Measurements from ENCODE around the gene NNT.
"Not testable (repeated sequence)": the region's sequence is repeated elsewhere in the genome, so short reads cannot be mapped to it uniquely, and the experiment has no call there.

The NNT gene

DNA sequence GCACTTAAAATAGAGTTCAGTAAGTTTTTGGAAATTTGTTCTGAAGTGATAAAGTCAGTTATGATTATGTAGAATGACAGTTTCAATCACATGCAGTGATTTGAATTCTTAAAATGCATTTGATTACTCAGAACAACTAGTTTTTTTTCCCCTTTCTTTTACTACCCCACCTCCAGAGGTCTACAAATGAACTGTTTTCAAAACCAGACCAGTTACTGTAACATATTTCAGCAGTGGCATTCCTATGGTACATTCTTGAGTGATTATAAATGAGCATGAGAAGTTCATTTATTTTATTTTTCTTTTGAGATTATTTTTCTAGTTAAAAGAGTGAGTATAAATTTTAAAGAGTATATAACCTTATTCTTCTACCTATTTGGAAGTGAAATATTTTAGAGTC, 71.6 kb downstream of the NNT start:
- DNase-seq, result no peak

- no peak for DNase-seq
These were observed 72.4 kb downstream of the NNT start for GRCh38 chr5:43675357-43675756.

DNA sequence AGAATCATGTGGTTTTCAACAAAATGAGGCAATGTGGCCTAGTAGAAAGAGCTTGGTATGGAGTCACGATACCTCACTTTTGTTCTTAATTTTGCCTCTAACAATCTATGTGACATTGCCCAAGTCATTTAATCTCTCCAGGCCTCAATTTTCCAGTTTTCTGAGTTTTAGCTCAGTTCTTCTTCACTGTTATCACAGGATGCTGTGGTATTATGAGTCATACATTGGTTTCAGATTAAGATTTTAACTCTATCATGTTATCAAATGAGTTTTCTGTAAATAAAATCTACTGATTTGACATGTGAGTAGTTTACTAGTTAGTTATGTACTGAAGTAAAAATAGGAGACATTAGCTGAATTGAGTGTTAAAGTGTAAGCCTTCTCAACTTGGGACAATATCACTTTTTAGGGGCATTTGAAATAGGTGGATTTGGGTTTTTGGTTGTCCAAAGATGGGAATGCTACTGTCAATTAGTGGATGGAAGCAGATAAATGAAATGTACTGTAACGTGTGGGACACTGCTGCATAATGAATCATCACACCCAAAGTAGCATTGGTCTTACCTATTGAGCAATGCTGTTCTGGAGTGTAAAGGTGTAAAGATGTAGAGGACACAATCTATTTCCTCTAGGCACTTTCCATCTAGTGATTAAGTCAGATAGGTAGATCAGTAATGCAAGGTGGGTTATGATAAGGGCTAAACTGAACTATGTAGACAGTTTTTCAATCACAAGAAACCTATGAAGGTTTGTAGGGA, 73.3 kb downstream of the NNT start:
- DNase-seq, result no peak

DNA sequence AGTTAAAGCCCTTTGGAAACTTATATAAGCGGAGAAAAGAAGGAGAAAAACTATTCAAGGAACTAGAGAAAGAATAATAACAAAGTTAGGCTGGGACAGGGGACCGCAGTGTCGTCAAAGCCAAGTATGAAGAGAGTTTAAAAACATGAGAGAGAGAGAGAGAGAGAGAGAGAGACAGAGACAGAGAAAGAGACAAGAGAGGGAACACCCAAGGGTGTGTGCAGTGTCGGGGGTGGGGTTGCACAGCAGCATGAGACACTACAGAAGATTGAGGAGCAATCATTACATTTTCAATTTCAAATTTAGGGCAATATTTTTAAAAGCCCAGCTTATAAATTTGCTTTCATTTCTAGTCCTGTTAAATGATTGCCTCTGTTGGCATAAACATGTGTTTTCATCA, 74.3 kb downstream of the NNT start:
- no peak for DNase-seq

- no peak for DNase-seq
These were observed 76.2 kb downstream of the NNT start for GRCh38 chr5:43679214-43679613.

- no peak for DNase-seq
These were observed 77.3 kb downstream of the NNT start for GRCh38 chr5:43680286-43680685.

DNA sequence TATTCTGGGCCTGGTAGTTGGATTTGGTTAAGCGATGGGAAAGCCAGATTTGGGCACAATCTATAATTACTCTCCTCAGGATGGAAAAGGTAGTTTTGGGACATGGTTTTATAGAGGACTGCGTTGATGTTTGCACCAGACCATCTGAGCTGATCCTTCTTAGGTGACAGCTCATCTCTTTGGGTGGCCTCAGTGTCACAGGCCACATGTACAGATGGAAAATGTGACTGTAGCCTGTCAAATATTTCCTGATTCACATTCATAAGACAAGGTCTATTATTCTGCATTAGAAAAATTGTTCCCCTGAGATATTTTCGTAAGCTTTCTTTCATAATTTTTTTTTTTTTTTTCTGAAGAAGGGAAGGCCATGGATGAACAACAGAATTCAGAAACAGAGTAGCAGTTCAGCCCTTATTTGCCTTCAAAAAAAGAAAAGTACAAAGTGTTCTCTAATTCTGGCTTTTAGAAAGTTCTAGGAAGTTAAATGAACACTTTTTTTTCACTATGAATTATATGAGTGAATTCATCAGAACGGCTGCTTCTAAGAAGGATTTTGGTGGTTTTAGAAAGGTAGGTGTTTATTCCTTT, 81.0 kb downstream of the NNT start:
- DNase-seq, result no peak

DNA sequence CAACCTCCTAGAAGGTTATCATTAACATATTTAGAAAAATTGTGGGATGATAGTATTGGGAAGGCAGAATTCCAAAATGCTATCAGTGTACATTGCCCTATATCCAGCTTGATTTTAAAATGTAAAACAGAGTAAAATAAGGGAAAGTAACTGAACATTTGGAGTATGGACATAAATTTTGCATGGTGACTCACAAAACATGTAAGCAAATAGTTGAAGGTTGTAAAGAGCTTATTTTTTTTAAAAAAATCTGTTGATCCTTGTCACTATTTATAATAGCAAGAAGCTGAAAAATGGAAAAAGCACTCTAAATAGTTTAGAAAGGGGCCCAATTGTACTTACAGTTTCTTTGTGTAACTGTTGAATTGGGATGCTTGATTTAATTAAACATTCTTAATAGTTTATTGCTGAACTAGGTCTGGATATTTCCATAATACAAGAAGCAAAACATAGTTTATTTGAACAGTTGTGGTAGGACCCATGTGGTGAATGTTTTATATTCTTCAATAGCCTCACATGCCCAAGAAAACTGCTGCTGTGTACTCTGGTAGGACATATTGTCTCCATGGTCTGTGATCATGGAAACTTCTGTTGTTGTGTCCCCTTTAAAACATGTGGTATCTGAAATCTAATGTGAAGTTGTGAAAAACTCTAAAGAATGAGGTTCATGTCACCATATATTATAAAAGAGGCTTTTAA, 82.4 kb downstream of the NNT start:
- DNase-seq, result no peak

GRCh38 chr5:43687275-43687674, 84.3 kb downstream of the NNT start:
- DNase-seq, result no peak

DNA sequence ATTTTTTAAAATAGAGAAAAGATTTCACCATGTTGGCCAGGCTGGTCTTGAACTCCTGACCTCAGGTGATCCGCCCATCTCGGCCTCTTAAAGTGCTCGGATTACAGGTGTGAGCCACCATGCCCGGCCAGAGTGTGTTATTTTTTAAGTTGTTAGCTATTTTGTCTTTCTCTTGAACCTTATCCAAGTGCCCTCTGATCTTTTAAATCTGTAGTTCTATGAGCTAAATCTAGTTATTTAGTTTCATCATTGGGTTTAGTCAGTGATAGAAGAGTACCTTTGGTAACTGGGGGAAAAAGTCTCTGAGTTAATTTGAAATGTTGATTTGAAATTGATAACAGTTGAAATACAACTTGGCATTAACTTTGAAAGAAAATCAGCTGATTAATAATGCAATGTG, 88.3 kb downstream of the NNT start:
- no peak for DNase-seq

GRCh38 chr5:43691893-43692292, 88.9 kb downstream of the NNT start:
- DNase-seq, result no peak

DNA sequence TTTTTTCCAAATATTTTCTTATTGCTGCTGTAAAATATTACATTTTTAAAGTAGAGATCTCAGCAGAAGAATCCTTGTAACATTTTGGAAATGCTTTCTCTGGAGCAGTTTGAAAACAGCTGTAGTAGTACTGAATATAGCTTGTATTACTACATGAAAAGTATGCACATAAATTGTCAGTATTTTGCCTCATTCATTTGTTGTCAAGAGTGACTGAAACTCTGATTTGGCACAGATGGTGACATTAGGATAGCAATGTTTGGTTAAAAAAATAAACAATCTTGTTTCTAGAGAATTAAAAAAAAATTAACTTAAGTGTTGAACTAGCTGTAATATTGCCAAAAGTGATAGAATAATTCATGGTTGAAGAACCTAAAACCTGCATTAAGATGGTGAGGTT, 90.4 kb downstream of the NNT start:
- no peak for DNase-seq

GRCh38 chr5:43694027-43694426, 91.0 kb downstream of the NNT start:
- no peak for DNase-seq

GRCh38 chr5:43696444-43696843, 93.5 kb downstream of the NNT start:
- not testable (repeated sequence) for DNase-seq

GRCh38 chr5:43699910-43700309, 96.9 kb downstream of the NNT start:
- no peak for DNase-seq

- no peak for DNase-seq
These were observed 97.6 kb downstream of the NNT start for GRCh38 chr5:43700601-43701000.

DNA sequence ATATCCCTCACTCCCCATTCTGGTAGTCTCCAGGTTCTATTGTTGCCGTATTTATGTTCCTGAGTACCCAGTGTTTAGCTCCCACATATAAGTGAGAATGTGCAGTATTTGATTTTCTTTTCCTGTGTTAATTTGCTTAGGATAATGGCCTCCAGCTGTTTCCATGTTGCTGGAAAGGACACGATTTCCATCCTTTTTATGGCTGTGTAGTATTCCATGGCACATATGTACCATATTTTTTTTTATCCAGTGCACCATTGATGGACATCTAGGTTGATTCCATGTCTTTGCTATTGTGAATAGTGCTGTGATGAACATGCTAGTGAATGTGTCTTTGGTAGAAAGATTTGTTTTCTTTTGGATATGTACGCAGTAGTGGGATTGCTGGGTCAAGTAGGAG, 98.2 kb downstream of the NNT start:
- no peak for DNase-seq

- DNase-seq, result no peak
These were observed 99.3 kb downstream of the NNT start for GRCh38 chr5:43702293-43702692.

GRCh38 chr5:43702815-43703214, 99.8 kb downstream of the NNT start:
- no peak for DNase-seq

GRCh38 chr5:43704243-43704642, 101.3 kb downstream of the NNT start:
- DNase-seq, result no peak

DNA sequence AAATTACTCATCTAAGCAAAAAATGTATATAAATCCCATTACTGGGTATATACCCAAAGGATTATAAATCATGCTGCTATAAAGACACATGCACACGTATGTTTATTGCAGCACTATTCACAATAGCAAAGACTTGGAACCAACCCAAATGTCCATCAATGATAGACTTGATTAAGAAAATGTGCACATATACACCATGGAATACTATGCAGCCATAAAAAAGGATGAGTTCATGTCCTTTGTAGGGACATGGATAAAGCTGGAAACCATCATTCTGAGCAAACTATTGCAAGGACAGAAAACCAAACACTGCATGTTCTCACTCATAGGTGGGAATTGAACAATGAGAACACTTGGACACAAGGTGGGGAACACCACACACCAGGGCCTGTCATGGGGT, 103.6 kb downstream of the NNT start:
- DNase-seq, result not testable (repeated sequence)

DNA sequence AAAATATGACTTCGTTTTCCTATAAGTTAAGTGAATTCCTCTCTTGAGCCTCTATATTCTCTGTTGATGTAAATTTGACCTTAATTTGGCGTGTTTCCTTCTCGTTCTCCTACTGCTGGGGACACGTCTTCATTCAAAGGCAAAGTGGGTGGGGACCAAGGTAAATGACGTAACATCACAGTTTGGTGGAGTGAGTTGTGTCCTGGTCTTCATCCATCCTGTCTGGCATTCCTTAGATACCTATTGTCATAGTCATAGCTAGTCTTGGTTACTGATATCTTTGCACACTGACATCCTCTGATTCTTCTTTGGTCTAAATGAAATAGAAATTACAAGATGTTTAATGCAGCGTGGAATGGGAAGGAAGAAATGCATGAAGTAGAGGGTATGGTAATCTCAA, 108.5 kb downstream of the NNT start:
- DNase-seq, result no peak

- DNase-seq, result no peak
These were observed 109.1 kb downstream of the NNT start for GRCh38 chr5:43712081-43712480.

GRCh38 chr5:43719783-43720182, 116.8 kb downstream of the NNT start:
- DNase-seq, result not testable (repeated sequence)

Data from GOT3 (cell line).